H1 (cell line): ENCODE results near the gene PDE4D. TPM values are rescaled to one million over a fixed set of nuclear protein-coding genes. Genes with fewer than 3 reads are reported as not detected.

Experiments
- ATF2 ChIP-seq: IDR thresholded peaks from 2 replicates; pipeline ENCODE4 v1.6.1; 2012; ENCODE audit warnings: low read length, inconsistent platforms
- BRCA1 ChIP-seq: IDR thresholded peaks from 2 replicates; pipeline ENCODE4 v1.6.1; 2012; ENCODE audit warnings: low read depth, low read length, improper control_type of control experiment
- CREB1 ChIP-seq: IDR thresholded peaks from 2 replicates; pipeline ENCODE4 v1.6.1; 2012; ENCODE audit warnings: inconsistent platforms
- HDAC2 ChIP-seq, 2 experiments: fragments of 300-600 bp in 1 of 2; sonication (generic) in 1 of 2; IDR thresholded peaks; 2 replicates each; pipeline ENCODE4 v1.6.1; 2011 to 2012; ENCODE audit warnings: low read depth in 2 of 2, low read length in 2 of 2, mild to moderate bottlenecking in 2 of 2, moderate library complexity in 2 of 2, borderline replicate concordance in 1 of 2, inconsistent platforms in 1 of 2
- KDM4A ChIP-seq: IDR thresholded peaks from one replicate; pipeline ENCODE4 v1.7.1; 2012; ENCODE audit warnings: low read depth, mild to moderate bottlenecking, moderate library complexity, low read length, inconsistent platforms; ENCODE audit not compliant: severe bottlenecking
- POLR2A ChIP-seq, 2 experiments: IDR thresholded peaks; 1 replicate in 1 of 2; 2 replicates in 1 of 2; pipeline ENCODE4 v1.6.1; 2011; ENCODE audit warnings: low read depth in 2 of 2, low read length in 2 of 2, mild to moderate bottlenecking in 2 of 2; ENCODE audit errors: control extremely low read depth in 1 of 2
- polyA plus RNA-seq, 7 experiments: library from polyadenylated mRNA; depleted of rRNA in 3 of 7; stranded (reverse) in 5 of 7; unstranded in 2 of 7; fragments of >200 nt in 5 of 7; fragments of 200-250 nt in 2 of 7; gene quantifications; 1 replicate in 5 of 7; 2 replicates in 1 of 7; 4 replicates in 1 of 7; pipeline versions ENCODE4 v1.2.1 to v1.2.3, GENCODE V29; 2011 to 2013; ENCODE audit warnings: missing spikeins in 2 of 7, mixed read lengths in 2 of 7
- total RNA-seq: library from RNA; stranded (reverse); fragmentation: NEBNext Ultra II Directional; extraction: Animal tissue kit (Norgen Biotek cat#: 25700); gene quantifications from 2 replicates; pipeline ENCODE4 v1.2.1, GENCODE V29; 2021

PDE4D gene
- total and polyA plus RNA-seq, 2 of the 8 experiments (the other 6 are each of a cell fraction or from before 2014, with no cell fraction given), result 2.3 to 3.7 TPM

- TF ChIP-seq ATF2, result no peak
- TF ChIP-seq HDAC2 (IDR thresholded peaks at IDR 0.05; ENCODE audit: borderline replicate concordance in 1 of 2, low read depth in 2 of 2, low read length in 2 of 2), result no peak
- no peak for TF ChIP-seq KDM4A
- TF ChIP-seq BRCA1, result no peak
- TF ChIP-seq CREB1, result no peak
- no peak for TF ChIP-seq POLR2A (IDR thresholded peaks at IDR 0.05; ENCODE audit: control extremely low read depth in 1 of 2, low read depth in 2 of 2, low read length in 2 of 2)
- TF ChIP-seq, all 59 proteins: peak for 0
Measured at GRCh38 chr5:58929726-58930125, 963.8 kb downstream of the PDE4D start (continued).
